Right lobe of liver (tissue), 6 donors: ENCODE data around the gene C12orf42. TPM values are rescaled to one million over a fixed set of nuclear protein-coding genes. Genes with fewer than 3 reads are reported as not detected.

ENCODE experiments used
- ATAC-seq, 4 donors: fragments of 200-7000 bp; cut with Tn5 transposase; one replicate each; pipeline ENCODE4 v1.9.1; 2020; ENCODE audit warnings: mild to moderate bottlenecking in 4 of 4, moderate library complexity in 4 of 4
- DNase-seq, 3 donors: peaks; one replicate each; pipeline ENCODE4 v3.0.0-alpha.2; 2020
- H3K27ac ChIP-seq, 3 donors: fragments of 200-600 bp; one replicate each; pipeline ENCODE4 v1.8.0; 2022
- H3K27me3 ChIP-seq, 2 donors: fragments of 200-600 bp; one replicate each; pipeline ENCODE4 v1.8.0; 2022
- H3K36me3 ChIP-seq, 4 donors: fragments of 200-600 bp; sonication (generic) in 1 of 4; one replicate each; pipeline versions ENCODE4 v1.5.1 to v1.8.0; 2017 to 2022; ENCODE audit warnings: control low read depth in 1 of 4
- H3K4me1 ChIP-seq, 4 donors: fragments of 200-600 bp; sonication (generic) in 1 of 4; one replicate each; pipeline versions ENCODE4 v1.5.1 to v1.8.0; 2017 to 2022; ENCODE audit warnings: control low read depth in 1 of 4
- H3K4me3 ChIP-seq, 3 donors: fragments of 200-600 bp; one replicate each; pipeline ENCODE4 v1.8.0; 2022
- H3K9me3 ChIP-seq, 4 donors: fragments of 200-600 bp; sonication (generic) in 1 of 4; one replicate each; pipeline versions ENCODE4 v1.5.1 to v1.8.0; 2017 to 2022; ENCODE audit warnings: control low read depth in 1 of 4
- POLR2A ChIP-seq: fragments of 450-650 bp; IDR thresholded peaks from one replicate; pipeline ENCODE4 v1.6.1; 2017; ENCODE audit warnings: antibody characterized with exemption, mild to moderate bottlenecking
- WGBS: methylation state at CpG from one replicate; pipeline ENCODE4 v1.1.6; 2018; ENCODE audit warnings: low coverage, low lambda C conversion rate; ENCODE audit not compliant: insufficient coverage; ENCODE audit errors: missing lambda C conversion rate; 5-methylcytosine and 5-hydroxymethylcytosine counted together
- intact Hi-C, 2 donors: fragments of 100-400 bp; cut with DNase I; formaldehyde crosslinking; loops; one replicate each; pipeline versions ENCODE4 v1.11.2 to v1.14.1; 2022
- total RNA-seq, 6 experiments: library from RNA; depleted of rRNA in 2 of 6; stranded (reverse); fragments of >200 nt in 2 of 6; fragmentation: NEBNext Ultra II Directional in 3 of 6; extraction: Animal tissue kit (Norgen Biotek cat#: 25700) in 3 of 6; gene quantifications; one replicate each; pipeline versions ENCODE4 v1.1.0 to v1.2.4, GENCODE V29; 2016 to 2023
- TF ChIP-seq, protein P1 (sequence below), 4 donors: fragments of 200-600 bp in 3 of 4; fragments of 450-650 bp in 1 of 4; IDR thresholded peaks; one replicate each; pipeline versions ENCODE4 v1.5.1 to v1.8.0; 2016 to 2022; ENCODE audit warnings: antibody characterized with exemption in 4 of 4, mild to moderate bottlenecking in 2 of 4
- donor health status: DM: no; HTN: yes; CAD: no.
- donor health status: DM: no; HTN: no; CAD: no.
- donor health status: DM: no; HTN: no; CAD: no.
- donor health status: DM: no; HTN: yes; CAD: no.
- donor health status: DM: no; HTN: yes; CAD: no.

Gene C12orf42
- total RNA-seq, 6 experiments from 2014 or later, result not detected

DNA sequence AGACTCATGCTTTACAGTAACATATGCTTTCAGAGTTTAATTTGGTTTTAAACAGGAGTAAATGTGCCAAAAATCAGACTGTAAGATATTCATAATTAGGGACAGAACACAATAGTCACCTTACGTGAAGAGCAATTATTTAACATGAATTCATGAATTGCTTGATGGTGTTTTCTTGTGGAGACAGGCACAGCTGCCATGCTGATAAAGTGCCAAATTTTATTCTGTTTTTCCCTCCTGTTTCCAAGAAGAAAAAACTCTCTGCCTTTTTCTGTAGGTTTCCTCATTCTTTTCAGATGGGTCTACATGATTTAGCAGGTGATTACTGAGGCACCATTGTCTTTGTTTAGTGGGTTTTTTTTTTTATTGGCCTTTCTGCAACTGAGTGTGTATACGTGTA, 80.1 kb downstream of the C12orf42 start:
- Histone ChIP-seq H3K4me3 (no peak overlapping the region), H3K27ac (no peak overlapping the region), H3K36me3 (no peaks in the 10 kb centered on the region), H3K27me3 (no peaks in the 10 kb centered on the region), H3K9me3 (no peaks in the 10 kb centered on the region), H3K4me1 (no peaks in the 10 kb centered on the region)
- no peak for ATAC-seq
- no peak for DNase-seq
- 73% methylated on average over 2 of the region's 2 CpGs for WGBS
- TF ChIP-seq POLR2A, result no peak
- TF ChIP-seq, protein P1, sequence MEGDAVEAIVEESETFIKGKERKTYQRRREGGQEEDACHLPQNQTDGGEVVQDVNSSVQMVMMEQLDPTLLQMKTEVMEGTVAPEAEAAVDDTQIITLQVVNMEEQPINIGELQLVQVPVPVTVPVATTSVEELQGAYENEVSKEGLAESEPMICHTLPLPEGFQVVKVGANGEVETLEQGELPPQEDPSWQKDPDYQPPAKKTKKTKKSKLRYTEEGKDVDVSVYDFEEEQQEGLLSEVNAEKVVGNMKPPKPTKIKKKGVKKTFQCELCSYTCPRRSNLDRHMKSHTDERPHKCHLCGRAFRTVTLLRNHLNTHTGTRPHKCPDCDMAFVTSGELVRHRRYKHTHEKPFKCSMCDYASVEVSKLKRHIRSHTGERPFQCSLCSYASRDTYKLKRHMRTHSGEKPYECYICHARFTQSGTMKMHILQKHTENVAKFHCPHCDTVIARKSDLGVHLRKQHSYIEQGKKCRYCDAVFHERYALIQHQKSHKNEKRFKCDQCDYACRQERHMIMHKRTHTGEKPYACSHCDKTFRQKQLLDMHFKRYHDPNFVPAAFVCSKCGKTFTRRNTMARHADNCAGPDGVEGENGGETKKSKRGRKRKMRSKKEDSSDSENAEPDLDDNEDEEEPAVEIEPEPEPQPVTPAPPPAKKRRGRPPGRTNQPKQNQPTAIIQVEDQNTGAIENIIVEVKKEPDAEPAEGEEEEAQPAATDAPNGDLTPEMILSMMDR (IDR thresholded peaks at IDR 0.05), result no peak
- intact Hi-C loops, result no loop called here

DNA sequence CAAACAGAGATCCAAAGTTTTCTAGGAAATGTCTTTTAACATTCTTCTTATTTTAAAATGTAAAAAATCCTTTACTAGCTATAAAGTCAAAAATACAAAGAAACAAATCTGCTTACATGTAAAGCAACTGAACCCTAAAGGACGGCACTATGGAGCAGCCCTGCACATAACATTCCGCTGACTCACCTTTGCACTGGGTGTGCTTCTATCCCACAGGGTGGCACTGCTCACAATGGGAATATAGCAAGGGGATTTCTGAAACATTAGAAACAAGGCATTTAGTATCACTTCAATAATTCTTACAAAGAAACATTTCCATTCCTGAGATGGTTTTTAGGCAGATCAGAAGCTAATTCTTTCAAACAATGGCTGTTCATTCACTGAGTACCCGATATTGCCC, 94.3 kb downstream of the C12orf42 start:
- Histone ChIP-seq H3K4me3 (no peak overlapping the region), H3K27me3 (no peaks in the 10 kb centered on the region), H3K27ac (no peak overlapping the region), H3K36me3 (no peaks in the 10 kb centered on the region), H3K9me3 (no peaks in the 10 kb centered on the region), H3K4me1 (no peaks in the 10 kb centered on the region)
- intact Hi-C loops, result no loop called here
- WGBS, result 85% methylated on average over 3 of the region's 3 CpGs
- ATAC-seq (peak in 1 of 4 donors; percentile 46), DNase-seq (no peak)
- TF ChIP-seq, protein P1 (IDR thresholded peaks at IDR 0.05), result no peak
- TF ChIP-seq POLR2A, result no peak

DNA sequence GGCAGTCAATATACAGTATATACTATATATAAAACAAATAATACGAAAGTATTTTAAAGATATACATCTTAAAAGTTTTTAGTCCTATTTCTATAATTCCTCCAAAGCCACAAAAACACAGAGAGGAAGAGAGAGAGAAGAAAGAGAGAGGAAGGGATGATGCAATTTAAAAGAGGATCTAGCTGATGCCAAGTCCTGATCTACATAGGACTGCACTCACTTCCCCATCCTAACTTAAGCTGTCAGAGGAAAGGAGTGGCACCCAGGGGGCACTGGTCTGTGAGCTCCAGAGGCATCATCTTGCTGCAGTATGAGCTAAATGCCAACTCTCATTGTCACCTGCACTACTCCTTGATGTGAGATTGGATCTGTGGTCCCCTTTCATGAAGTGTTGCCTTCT, 95.8 kb downstream of the C12orf42 start:
- 82% methylated on average over 1 of the region's 1 CpG for WGBS
- Histone ChIP-seq H3K36me3 (no peaks in the 10 kb centered on the region), H3K9me3 (no peaks in the 10 kb centered on the region), H3K4me1 (no peaks in the 10 kb centered on the region), H3K27ac (no peak overlapping the region), H3K27me3 (no peaks in the 10 kb centered on the region), H3K4me3 (no peak overlapping the region)
- DNase-seq (no peak), ATAC-seq (peak in 1 of 4 donors; percentile 33)
- TF ChIP-seq, protein P1 (IDR thresholded peaks at IDR 0.05), result no peak
- TF ChIP-seq POLR2A, result no peak
- intact Hi-C loops, result no loop called here

DNA sequence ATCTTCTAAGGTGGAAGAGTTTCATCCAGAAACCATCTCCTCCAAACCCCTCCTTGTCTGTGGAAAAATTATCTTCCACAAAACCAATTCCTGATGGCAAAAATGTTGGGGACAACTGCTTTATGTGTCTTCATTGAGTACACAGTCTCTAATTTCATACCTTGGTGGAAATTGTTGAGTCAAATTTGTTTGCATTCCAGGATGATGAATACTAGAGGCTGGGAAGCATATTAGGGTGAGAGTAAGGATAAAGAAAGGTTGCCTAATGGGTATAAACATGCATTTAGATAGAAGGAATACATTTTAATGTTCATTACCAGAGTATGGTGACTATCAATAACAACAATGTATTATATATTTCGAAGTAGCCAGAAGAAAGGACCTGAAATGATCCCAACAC, 98.2 kb downstream of the C12orf42 start:
- ATAC-seq (no peak), DNase-seq (no peak)
- intact Hi-C loops, result no loop called here
- Histone ChIP-seq H3K36me3 (no peaks in the 10 kb centered on the region), H3K4me3 (no peak overlapping the region), H3K27me3 (no peaks in the 10 kb centered on the region), H3K9me3 (no peaks in the 10 kb centered on the region), H3K4me1 (no peaks in the 10 kb centered on the region), H3K27ac (no peak overlapping the region)
- 0% methylated on average over 1 of the region's 1 CpG for WGBS
- TF ChIP-seq POLR2A, result no peak
- TF ChIP-seq, protein P1 (IDR thresholded peaks at IDR 0.05), result no peak

DNA sequence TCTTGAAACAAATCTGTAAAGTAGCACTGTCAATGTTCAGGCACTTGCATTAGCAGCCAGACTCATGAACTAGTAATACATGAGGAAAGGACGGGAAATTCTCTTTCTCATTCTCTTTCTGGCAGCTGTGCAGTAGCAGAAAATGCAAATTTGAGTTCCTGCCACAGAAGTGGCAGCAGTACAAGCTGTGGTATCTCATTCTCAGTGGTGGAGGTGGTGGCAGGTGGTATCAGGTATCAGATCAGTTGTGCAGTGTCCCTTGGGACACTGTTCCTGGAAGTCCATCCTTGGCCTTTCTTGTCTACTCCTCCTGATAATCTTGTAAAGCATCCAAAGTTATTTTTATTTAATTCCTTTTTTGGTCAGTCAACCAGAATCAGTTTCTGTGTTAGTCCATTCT, 103.0 kb downstream of the C12orf42 start:
- Histone ChIP-seq H3K27ac (no peak overlapping the region), H3K27me3 (no peaks in the 10 kb centered on the region), H3K36me3 (no peaks in the 10 kb centered on the region), H3K9me3 (no peaks in the 10 kb centered on the region), H3K4me1 (no peaks in the 10 kb centered on the region), H3K4me3 (no peak overlapping the region)
- no peak for TF ChIP-seq POLR2A
- TF ChIP-seq, protein P1 (IDR thresholded peaks at IDR 0.05), result no peak
- no peak for ATAC-seq
- 73% methylated on average over 1 of the region's 1 CpG for WGBS
- intact Hi-C loops, result no loop called here
- DNase-seq, result no peak
